ENCODE results near the gene RPL10A. TPM values are rescaled to one million over a fixed set of nuclear protein-coding genes. Genes with fewer than 3 reads are reported as not detected.

RPL10A gene
- total RNA-seq, 6 donors from 2014 or later, result 474 to 1,092 (median 918) TPM

- Histone ChIP-seq H3K36me3 (peaks cover 0 to 20% (median 7%) of the 10 kb centered on the region in 4 donors), H3K9me3 (no peaks in the 10 kb centered on the region), H3K27ac (peak within 1 kb of the TSS; percentile 62 to 86 (median 76)), H3K27me3 (no peaks in the 10 kb centered on the region), H3K4me1 (peaks cover 18 to 38% (median 31%) of the 10 kb centered on the region in 4 donors), H3K4me3 (peak within 1 kb of the TSS; percentile 60 to 95 (median 74))
- 1 to 2% methylated on average over 43 to 46 of the region's 87 CpGs for WGBS, 2 donors
- ATAC-seq (ENCODE audit: low FRiP score in 2 of 2) (peak; percentile 96 to 98), DNase-seq (peak; percentile 98 to 100)
- TF ChIP-seq POLR2AphosphoS5 (IDR thresholded peaks at IDR 0.05) (peak; percentile 32 to 73), POLR2A (IDR thresholded peaks at IDR 0.05) (peak in 1 of 4 donors; percentile 62), EP300 (IDR thresholded peaks at IDR 0.05) (no peak), CTCF (IDR thresholded peaks at IDR 0.05) (peak in 2 of 6 experiments; percentile 18 to 28)
These were observed 15.8 kb upstream of the RPL10A start, which contains the start of gene FANCE for GRCh38 chr6:35452183-35453090. FANCE (plus strand) TSS chr6:35452338; CDS start chr6:35452546, 208 bp downstream.

DNA sequence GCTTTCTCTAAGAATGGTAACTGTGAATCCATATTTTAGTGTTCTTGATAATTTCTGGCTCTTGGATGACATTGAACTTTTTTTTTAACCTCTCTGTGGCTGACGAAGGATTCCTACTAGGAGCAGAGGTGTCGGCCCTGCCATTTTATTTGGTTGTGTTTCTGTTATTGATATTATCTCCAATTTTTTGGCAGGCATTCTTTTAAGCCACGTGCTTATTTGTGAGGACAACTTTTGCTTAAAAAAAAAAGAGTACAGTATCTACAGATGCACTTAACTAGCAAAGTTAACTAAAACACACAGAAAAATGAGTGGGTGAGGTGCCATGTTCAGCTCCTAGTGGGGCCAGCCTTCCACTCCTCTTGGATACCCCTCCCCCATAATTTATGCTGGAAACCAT lies 15.0 kb upstream of the RPL10A start:
- ATAC-seq (ENCODE audit: low FRiP score in 2 of 2) (no peak), DNase-seq (no peak)
- Histone ChIP-seq H3K27me3 (no peaks in the 10 kb centered on the region), H3K36me3 (peaks cover 0 to 28% (median 9%) of the 10 kb centered on the region in 4 donors), H3K4me1 (peaks cover 18 to 38% (median 31%) of the 10 kb centered on the region in 4 donors), H3K4me3 (peak overlapping the region in 3 of 4 donors; percentile 60 to 95 (median 87)), H3K9me3 (no peaks in the 10 kb centered on the region), H3K27ac (peak overlapping the region in 1 of 4 donors; percentile 86)
- 15 to 30% methylated on average over 3 of the region's 3 CpGs for WGBS, 2 donors
- TF ChIP-seq POLR2A (IDR thresholded peaks at IDR 0.05), result no peak

GRCh38 chr6:35454391-35455110 lies 13.7 kb upstream of the RPL10A start:
- ATAC-seq (ENCODE audit: low FRiP score in 2 of 2) (no peak), DNase-seq (no peak)
- no peak overlapping the region for H3K27ac ChIP-seq
- TF ChIP-seq CTCF (IDR thresholded peaks at IDR 0.05), result no peak
- no peak for TF ChIP-seq EP300 (IDR thresholded peaks at IDR 0.05)
- no peak for TF ChIP-seq POLR2A (IDR thresholded peaks at IDR 0.05)
- no peak for TF ChIP-seq POLR2AphosphoS5 (IDR thresholded peaks at IDR 0.05)
- peaks cover 0 to 39% (median 13%) of the 10 kb centered on the region in 4 donors for H3K36me3 ChIP-seq
- H3K4me1 ChIP-seq, result peaks cover 18 to 32% (median 31%) of the 10 kb centered on the region in 4 donors
- 78 to 83% methylated on average over 9 of the region's 9 CpGs for WGBS, 2 donors
- H3K4me3 ChIP-seq, result no peak overlapping the region
- H3K9me3 ChIP-seq, result no peaks in the 10 kb centered on the region
- no peaks in the 10 kb centered on the region for H3K27me3 ChIP-seq

- Histone ChIP-seq H3K27me3 (no peaks in the 10 kb centered on the region), H3K36me3 (peaks cover 0 to 46% (median 17%) of the 10 kb centered on the region in 4 donors), H3K27ac (no peak overlapping the region), H3K4me3 (no peak overlapping the region), H3K4me1 (peaks cover 10 to 19% (median 17%) of the 10 kb centered on the region in 4 donors), H3K9me3 (no peaks in the 10 kb centered on the region)
- TF ChIP-seq POLR2A (IDR thresholded peaks at IDR 0.05), result no peak
- TF ChIP-seq POLR2AphosphoS5 (IDR thresholded peaks at IDR 0.05), result no peak
- no peak for TF ChIP-seq CTCF (IDR thresholded peaks at IDR 0.05)
- TF ChIP-seq EP300 (IDR thresholded peaks at IDR 0.05), result no peak
- 83 to 94% methylated on average over 4 of the region's 4 CpGs for WGBS, 2 donors
- DNase-seq, result no peak
- ATAC-seq (ENCODE audit: low FRiP score in 2 of 2), result no peak
These were observed 10.3 kb upstream of the RPL10A start for GRCh38 chr6:35457907-35458306.

GRCh38 chr6:35461270-35461669 lies 6.9 kb upstream of the RPL10A start:
- no peak overlapping the region for H3K4me3 ChIP-seq
- ATAC-seq (ENCODE audit: low FRiP score in 2 of 2) (no peak), DNase-seq (no peak)
- no peaks in the 10 kb centered on the region for H3K4me1 ChIP-seq
- TF ChIP-seq EP300 (IDR thresholded peaks at IDR 0.05) (no peak), CTCF (IDR thresholded peaks at IDR 0.05) (no peak), POLR2A (IDR thresholded peaks at IDR 0.05) (no peak), POLR2AphosphoS5 (IDR thresholded peaks at IDR 0.05) (no peak)
- H3K27ac ChIP-seq, result no peak overlapping the region
- no peaks in the 10 kb centered on the region for H3K9me3 ChIP-seq
- H3K27me3 ChIP-seq, result no peaks in the 10 kb centered on the region
- H3K36me3 ChIP-seq, result peaks cover 0 to 40% (median 13%) of the 10 kb centered on the region in 4 donors
- 89 to 90% methylated on average over 3 of the region's 3 CpGs for WGBS, 2 donors

Data from upper lobe of left lung (tissue), 6 donors.